Astrocyte of the spinal cord (primary cell): Measurements from ENCODE around the gene PLEKHA7.

Experiments used
- DNase-seq: peaks from one replicate; pipeline ENCODE4 v3.0.0; 2011; ENCODE audit warnings: low read depth, low spot score
- H3K4me3 ChIP-seq: 2 replicates; pipeline ENCODE4 v1.5.1; 2011; ENCODE audit warnings: low read depth, mild to moderate bottlenecking, low read length, moderate library complexity
- in situ Hi-C: cut with HindIII; loops from 2 replicates; pipeline ENCODE4 v1.10.0; 2017; ENCODE audit warnings: low sequenced_read_pairs
- TF ChIP-seq, protein P1 (sequence below): IDR thresholded peaks from 2 replicates; pipeline ENCODE4 v1.5.1; 2012; ENCODE audit warnings: low read depth, mild to moderate bottlenecking, low read length, inconsistent platforms

Gene PLEKHA7

GRCh38 chr11:16738947-16739815 lies 275.0 kb downstream of the PLEKHA7 start:
- TF ChIP-seq, protein P1, sequence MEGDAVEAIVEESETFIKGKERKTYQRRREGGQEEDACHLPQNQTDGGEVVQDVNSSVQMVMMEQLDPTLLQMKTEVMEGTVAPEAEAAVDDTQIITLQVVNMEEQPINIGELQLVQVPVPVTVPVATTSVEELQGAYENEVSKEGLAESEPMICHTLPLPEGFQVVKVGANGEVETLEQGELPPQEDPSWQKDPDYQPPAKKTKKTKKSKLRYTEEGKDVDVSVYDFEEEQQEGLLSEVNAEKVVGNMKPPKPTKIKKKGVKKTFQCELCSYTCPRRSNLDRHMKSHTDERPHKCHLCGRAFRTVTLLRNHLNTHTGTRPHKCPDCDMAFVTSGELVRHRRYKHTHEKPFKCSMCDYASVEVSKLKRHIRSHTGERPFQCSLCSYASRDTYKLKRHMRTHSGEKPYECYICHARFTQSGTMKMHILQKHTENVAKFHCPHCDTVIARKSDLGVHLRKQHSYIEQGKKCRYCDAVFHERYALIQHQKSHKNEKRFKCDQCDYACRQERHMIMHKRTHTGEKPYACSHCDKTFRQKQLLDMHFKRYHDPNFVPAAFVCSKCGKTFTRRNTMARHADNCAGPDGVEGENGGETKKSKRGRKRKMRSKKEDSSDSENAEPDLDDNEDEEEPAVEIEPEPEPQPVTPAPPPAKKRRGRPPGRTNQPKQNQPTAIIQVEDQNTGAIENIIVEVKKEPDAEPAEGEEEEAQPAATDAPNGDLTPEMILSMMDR, result no peak
- peak overlapping the region; percentile 74 for H3K4me3 ChIP-seq
- peak; percentile 42 for DNase-seq
- in situ Hi-C loops, result no loop called here

GRCh38 chr11:16738193-16738946 lies 275.8 kb downstream of the PLEKHA7 start, which contains the start of gene C11orf58:
Gene C11orf58, plus strand, starts transcription at chr11:16738647. Its CDS starts 132 bp downstream, at chr11:16738779.
- peak; percentile 98 for DNase-seq
- TF ChIP-seq, protein P1, result no peak
- in situ Hi-C loops, result no loop called here
- peak within 1 kb of the TSS; percentile 74 for H3K4me3 ChIP-seq

- TF ChIP-seq, protein P1, result no peak
- peak overlapping the region; percentile 74 for H3K4me3 ChIP-seq
- no peak for DNase-seq
- in situ Hi-C loops, result no loop called here
Measured at GRCh38 chr11:16737818-16738192, 276.4 kb downstream of the PLEKHA7 start.
